Naive B cell (primary cell): Measurements from ENCODE around the gene ARHGEF9. TPM values are rescaled to one million over a fixed set of nuclear protein-coding genes. Genes with fewer than 3 reads are reported as not detected.
"Not testable (repeated sequence)": the region's sequence is repeated elsewhere in the genome, so short reads cannot be mapped to it uniquely, and the experiment has no call there.

Source experiments
- ATAC-seq, 2 donors: fragments of 150-1000 bp; cut with Tn5 transposase; 2 replicates each; pipeline ENCODE4 v1.10.0; 2021; ENCODE audit warnings: low read depth in 2 of 2, mild to moderate bottlenecking in 2 of 2, moderate library complexity in 2 of 2
- DNase-seq: peaks from one replicate; pipeline ENCODE4 v3.0.0; 2022
- H3K27ac Mint-ChIP-seq, 6 donors: one replicate each; pipeline ENCODE4 v1.8.0; 2020 to 2022; ENCODE audit warnings: mild to moderate bottlenecking in 6 of 6, mixed read lengths in 6 of 6, moderate library complexity in 5 of 6, inconsistent platforms in 2 of 6
- H3K27me3 Mint-ChIP-seq, 3 donors: one replicate each; pipeline ENCODE4 v1.8.0; 2021 to 2022; ENCODE audit warnings: mixed read lengths in 3 of 3, mild to moderate bottlenecking in 1 of 3
- H3K36me3 Mint-ChIP-seq, 2 donors: one replicate each; pipeline ENCODE4 v1.8.0; 2020 to 2022; ENCODE audit warnings: mixed read lengths in 2 of 2, inconsistent platforms in 1 of 2, mild to moderate bottlenecking in 1 of 2
- H3K4me1 Mint-ChIP-seq, 3 donors: one replicate each; pipeline ENCODE4 v1.8.0; 2020 to 2022; ENCODE audit warnings: mixed read lengths in 3 of 3, inconsistent platforms in 1 of 3, mild to moderate bottlenecking in 1 of 3, moderate library complexity in 1 of 3
- H3K4me3 Mint-ChIP-seq, 8 donors: one replicate each; pipeline ENCODE4 v1.8.0; 2020 to 2022; ENCODE audit warnings: mild to moderate bottlenecking in 8 of 8, mixed read lengths in 8 of 8, moderate library complexity in 8 of 8, inconsistent platforms in 2 of 8
- H3K9me3 Mint-ChIP-seq, 7 donors: one replicate each; pipeline ENCODE4 v1.8.0; 2020 to 2022; ENCODE audit warnings: mixed read lengths in 7 of 7, mild to moderate bottlenecking in 5 of 7, inconsistent platforms in 2 of 7, moderate library complexity in 1 of 7
- polyA plus RNA-seq, 6 donors: library from polyadenylated mRNA; unstranded; fragments of 300-500 nt; fragmentation: Illumina TruSeq; gene quantifications; one replicate each; pipeline ENCODE4 v1.2.3, GENCODE V29; 2021; ENCODE audit warnings: low read depth in 6 of 6

The ARHGEF9 gene
- polyA plus RNA-seq, 6 donors from 2014 or later, result 6.0 to 11.2 (median 7.0) TPM

DNA sequence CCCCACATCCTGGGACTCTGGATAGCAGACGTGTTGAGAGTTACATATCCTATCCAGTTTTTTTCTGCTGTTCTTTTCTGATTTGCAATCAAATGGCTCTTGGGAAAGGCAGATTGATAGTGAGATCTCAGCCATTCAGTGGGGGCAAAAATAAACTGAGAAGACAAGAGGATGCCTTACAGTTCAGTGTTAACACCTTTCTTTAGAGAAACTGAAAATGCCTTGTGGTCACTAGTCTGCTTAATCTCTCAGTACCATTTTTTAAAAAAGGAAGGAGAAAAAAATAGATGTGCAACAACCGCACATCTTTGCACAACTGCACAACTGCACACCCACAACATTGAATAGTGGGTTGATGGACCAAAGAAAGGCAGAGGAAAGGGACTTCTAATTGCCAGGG, 109.3 kb downstream of the ARHGEF9 start:
- Mint-ChIP-seq H3K27ac (no peak overlapping the region), H3K9me3 (no peaks in the 10 kb centered on the region), H3K4me1 (no peaks in the 10 kb centered on the region), H3K4me3 (no peak overlapping the region), H3K36me3 (peaks cover 0 to 12% of the 10 kb centered on the region in 2 donors), H3K27me3 (no peaks in the 10 kb centered on the region)
- no peak for ATAC-seq
- DNase-seq, result no peak

GRCh38 chrX:63673896-63674295, 111.1 kb downstream of the ARHGEF9 start:
- peaks cover 10 to 12% of the 10 kb centered on the region in 2 donors for H3K36me3 Mint-ChIP-seq

DNA sequence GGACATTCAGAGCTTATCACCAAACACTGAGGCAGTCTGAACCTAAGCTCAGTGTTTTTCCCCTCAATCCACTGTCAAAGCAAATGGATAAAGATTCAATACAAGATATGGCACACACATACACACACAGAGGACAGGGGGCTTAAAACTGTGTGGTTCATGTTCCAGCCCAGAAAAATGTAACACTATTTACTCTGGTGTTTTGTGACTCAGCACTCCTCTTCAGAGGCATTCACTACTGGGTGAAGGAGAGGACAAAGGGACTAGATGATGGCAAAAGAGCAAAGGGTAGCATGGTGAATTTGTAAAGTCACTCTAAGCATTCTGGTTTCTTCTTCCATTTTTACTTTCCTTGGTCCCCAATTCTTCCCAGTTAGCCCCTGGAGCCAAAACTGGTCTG, 120.3 kb downstream of the ARHGEF9 start:
- Mint-ChIP-seq H3K27me3 (no peaks in the 10 kb centered on the region), H3K27ac (no peak overlapping the region), H3K4me3 (no peak overlapping the region), H3K36me3 (peaks cover 8 to 19% of the 10 kb centered on the region in 2 donors), H3K9me3 (peaks cover 0 to 3% (median 0%) of the 10 kb centered on the region in 7 donors), H3K4me1 (no peaks in the 10 kb centered on the region)
- ATAC-seq, result no peak
- no peak for DNase-seq

More at GRCh38 chrX:63673896-63674295, 111.1 kb downstream of the ARHGEF9 start:
- no peak overlapping the region for H3K4me3 Mint-ChIP-seq
- no peaks in the 10 kb centered on the region for H3K9me3 Mint-ChIP-seq
- DNase-seq, result no peak
- H3K27me3 Mint-ChIP-seq, result no peaks in the 10 kb centered on the region
- H3K4me1 Mint-ChIP-seq, result no peaks in the 10 kb centered on the region
- no peak for ATAC-seq
- no peak overlapping the region for H3K27ac Mint-ChIP-seq

- Mint-ChIP-seq H3K4me3 (no peak overlapping the region), H3K27me3 (no peaks in the 10 kb centered on the region), H3K9me3 (peaks cover 0 to 3% (median 0%) of the 10 kb centered on the region in 7 donors), H3K36me3 (peaks cover 8 to 15% of the 10 kb centered on the region in 2 donors), H3K27ac (no peak overlapping the region), H3K4me1 (no peaks in the 10 kb centered on the region)
- no peak for ATAC-seq
- DNase-seq, result no peak
Measured at GRCh38 chrX:63664083-63664482, 120.9 kb downstream of the ARHGEF9 start.

DNA sequence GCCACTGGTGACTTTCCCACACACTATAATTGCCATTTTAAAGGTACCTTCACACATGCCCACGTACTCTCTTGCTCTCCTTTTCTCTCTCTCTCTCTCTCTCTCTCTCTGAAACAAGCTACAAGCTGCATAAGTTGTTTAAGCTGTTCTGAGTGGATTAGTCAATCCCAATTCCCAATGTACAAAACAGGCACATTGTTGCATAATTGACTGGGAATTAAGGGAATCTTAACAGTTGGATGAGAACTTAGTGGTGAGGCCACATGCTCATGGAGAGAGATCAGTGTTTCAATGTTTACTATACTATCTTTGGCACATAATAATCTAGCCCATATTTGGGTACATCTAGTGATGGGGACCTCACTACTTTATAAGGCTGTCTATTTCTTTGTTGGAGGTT, 123.3 kb downstream of the ARHGEF9 start:
- Mint-ChIP-seq H3K36me3 (peaks cover 8 to 18% of the 10 kb centered on the region in 2 donors), H3K4me1 (no peaks in the 10 kb centered on the region), H3K4me3 (no peak overlapping the region), H3K9me3 (peaks cover 0 to 3% (median 0%) of the 10 kb centered on the region in 7 donors), H3K27ac (no peak overlapping the region), H3K27me3 (no peaks in the 10 kb centered on the region)
- ATAC-seq (no peak), DNase-seq (no peak)

- Mint-ChIP-seq H3K27me3 (no peaks in the 10 kb centered on the region), H3K36me3 (peaks cover 10 to 14% of the 10 kb centered on the region in 2 donors), H3K9me3 (no peaks in the 10 kb centered on the region), H3K4me3 (no peak overlapping the region), H3K4me1 (no peaks in the 10 kb centered on the region), H3K27ac (peak overlapping the region in 1 of 6 donors; percentile 45)
- DNase-seq, result no peak
- no peak for ATAC-seq
Measured at GRCh38 chrX:63658920-63659319, 126.1 kb downstream of the ARHGEF9 start.

DNA sequence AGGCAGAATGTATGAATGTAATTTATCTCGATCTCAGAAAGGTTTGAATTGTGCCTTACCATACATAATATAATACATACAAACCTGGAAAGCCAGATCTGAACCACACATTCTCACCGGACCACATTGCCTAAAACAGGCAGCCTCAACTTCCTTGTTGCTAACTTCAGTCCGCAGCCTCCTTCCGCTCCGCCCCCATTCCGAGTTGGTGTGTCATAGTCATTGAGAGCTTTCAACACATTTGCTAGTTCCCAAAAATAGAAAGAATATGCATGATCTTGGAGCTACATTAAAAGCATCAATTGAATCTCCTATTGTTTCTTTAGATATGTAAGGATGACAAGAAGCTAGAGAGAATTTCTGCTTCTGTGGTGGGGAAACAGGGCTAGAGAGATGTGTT, 127.2 kb downstream of the ARHGEF9 start:
- Mint-ChIP-seq H3K4me1 (no peaks in the 10 kb centered on the region), H3K4me3 (no peak overlapping the region), H3K36me3 (peaks cover 21% of the 10 kb centered on the region in 2 donors), H3K9me3 (peaks cover 0 to 2% (median 0%) of the 10 kb centered on the region in 7 donors), H3K27ac (no peak overlapping the region), H3K27me3 (no peaks in the 10 kb centered on the region)
- DNase-seq (no peak), ATAC-seq (no peak)

DNA sequence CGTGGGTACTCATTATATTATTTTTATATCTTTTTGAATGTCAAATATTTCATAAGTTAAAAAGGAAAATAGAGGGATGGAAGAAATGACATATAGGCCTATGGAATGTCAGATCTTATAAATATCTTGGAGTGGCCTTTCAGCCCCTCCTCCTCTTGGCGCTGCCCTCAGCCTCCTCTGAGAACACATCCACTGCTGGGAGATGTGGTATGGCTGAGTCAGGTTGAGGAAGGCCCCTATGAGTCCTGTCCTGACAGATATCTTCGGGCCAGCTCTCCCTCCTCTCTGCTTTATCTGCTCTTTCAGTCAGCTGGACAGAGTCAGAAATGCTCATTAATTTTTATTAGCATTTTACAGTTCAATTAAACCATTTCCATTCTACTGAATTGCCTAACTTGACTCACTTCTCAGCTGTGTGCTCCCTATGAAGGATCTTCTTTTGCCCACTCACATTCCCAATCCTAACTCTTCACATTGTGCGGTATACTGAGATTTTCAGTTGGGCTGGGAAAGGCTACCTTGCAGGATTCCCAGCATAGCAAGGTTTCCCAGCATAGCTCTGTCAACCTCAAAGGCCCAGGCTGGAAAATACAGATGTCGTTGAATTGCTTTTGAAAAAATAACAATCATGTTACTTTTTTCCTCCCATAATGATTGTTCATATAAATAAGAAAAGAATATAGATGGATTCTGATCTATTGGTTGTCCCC, 128.0 kb downstream of the ARHGEF9 start:
- Mint-ChIP-seq H3K27ac (no peak overlapping the region), H3K4me1 (no peaks in the 10 kb centered on the region), H3K4me3 (no peak overlapping the region), H3K9me3 (peaks cover 0 to 3% (median 0%) of the 10 kb centered on the region in 7 donors), H3K27me3 (no peaks in the 10 kb centered on the region), H3K36me3 (peaks cover 21% of the 10 kb centered on the region in 2 donors)
- ATAC-seq (no peak), DNase-seq (no peak)

DNA sequence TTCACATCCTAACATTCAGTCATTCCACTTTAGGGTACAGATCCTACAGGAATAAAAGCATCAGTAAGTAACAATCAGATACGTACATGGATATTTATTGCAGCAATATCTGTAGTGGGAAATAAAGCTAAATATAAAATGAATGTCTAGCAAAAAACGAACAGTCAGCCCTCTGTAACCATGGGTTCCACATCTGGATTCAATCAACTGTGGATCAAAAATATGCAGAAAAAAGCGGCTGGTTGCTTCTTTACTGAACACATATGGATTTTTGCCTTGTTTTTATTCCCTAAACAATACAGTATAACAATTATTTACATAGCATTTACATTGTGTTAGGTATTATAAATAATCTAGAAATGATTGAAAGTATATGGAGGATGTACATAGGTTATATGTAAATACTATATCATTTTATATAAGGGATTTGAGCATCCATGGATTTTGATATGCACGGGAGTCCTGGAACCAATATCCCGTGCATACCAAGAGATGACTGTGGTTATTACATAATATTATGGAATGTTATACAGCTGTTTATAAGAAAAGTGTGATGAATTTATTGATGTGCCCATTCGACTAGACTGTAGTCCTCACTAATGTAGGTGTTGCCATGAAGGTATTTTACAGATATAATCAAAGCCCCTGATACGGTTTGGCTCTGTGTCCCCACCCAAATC, 132.8 kb downstream of the ARHGEF9 start:
- H3K4me3 Mint-ChIP-seq, result no peak overlapping the region
- ATAC-seq (no peak), DNase-seq (no peak)
- H3K9me3 Mint-ChIP-seq, result peaks cover 0 to 3% (median 0%) of the 10 kb centered on the region in 7 donors
- H3K36me3 Mint-ChIP-seq, result peaks cover 22 to 26% of the 10 kb centered on the region in 2 donors
- no peaks in the 10 kb centered on the region for H3K27me3 Mint-ChIP-seq
- H3K27ac Mint-ChIP-seq, result no peak overlapping the region
- no peaks in the 10 kb centered on the region for H3K4me1 Mint-ChIP-seq

GRCh38 chrX:63645748-63646147, 139.3 kb downstream of the ARHGEF9 start:
- H3K36me3 Mint-ChIP-seq, H3K9me3 Mint-ChIP-seq, H3K27me3 Mint-ChIP-seq, H3K27ac Mint-ChIP-seq, DNase-seq, ATAC-seq, H3K4me3 Mint-ChIP-seq, H3K4me1 Mint-ChIP-seq: not testable (repeated sequence)

- H3K9me3 Mint-ChIP-seq, result peaks cover 0 to 26% (median 12%) of the 10 kb centered on the region in 7 donors
- H3K27ac Mint-ChIP-seq, result no peak overlapping the region
- H3K4me1 Mint-ChIP-seq, result no peaks in the 10 kb centered on the region
- ATAC-seq (no peak), DNase-seq (no peak)
- no peaks in the 10 kb centered on the region for H3K27me3 Mint-ChIP-seq
- no peak overlapping the region for H3K4me3 Mint-ChIP-seq
- peaks cover 0 to 9% of the 10 kb centered on the region in 2 donors for H3K36me3 Mint-ChIP-seq
Measured at GRCh38 chrX:63635750-63636149, 149.3 kb downstream of the ARHGEF9 start.

- H3K9me3 Mint-ChIP-seq, result peaks cover 5 to 26% (median 14%) of the 10 kb centered on the region in 7 donors
- ATAC-seq (no peak), DNase-seq (no peak)
- no peak overlapping the region for H3K4me3 Mint-ChIP-seq
- no peaks in the 10 kb centered on the region for H3K4me1 Mint-ChIP-seq
- H3K27me3 Mint-ChIP-seq, result no peaks in the 10 kb centered on the region
- H3K36me3 Mint-ChIP-seq, result no peaks in the 10 kb centered on the region
- no peak overlapping the region for H3K27ac Mint-ChIP-seq
Measured at GRCh38 chrX:63613531-63614028, 171.4 kb downstream of the ARHGEF9 start.

- Mint-ChIP-seq H3K27me3 (peaks cover 0 to 8% (median 0%) of the 10 kb centered on the region in 3 donors), H3K4me1 (no peaks in the 10 kb centered on the region), H3K9me3 (peaks cover 0 to 8% (median 3%) of the 10 kb centered on the region in 7 donors), H3K4me3 (no peak overlapping the region), H3K36me3 (no peaks in the 10 kb centered on the region), H3K27ac (no peak overlapping the region)
- ATAC-seq (no peak), DNase-seq (no peak)
Measured at GRCh38 chrX:63585936-63586335, 199.1 kb downstream of the ARHGEF9 start.
